Neural cell (in vitro differentiated cells): ENCODE data around the gene PAQR9. TPM values are rescaled to one million over a fixed set of nuclear protein-coding genes. Genes with fewer than 3 reads are reported as not detected.

Experiments
- H2AFZ ChIP-seq: fragments of 200-600, 300-800 bp; sonication (generic), shearing (Covaris generic); 2 replicates; pipeline ENCODE4 v1.6.0; 2014; ENCODE audit warnings: low read depth, mild to moderate bottlenecking, antibody characterized with exemption, low read length, moderate library complexity
- H3F3A ChIP-seq: fragments of 200-600 bp; shearing (Covaris generic); 2 replicates; pipeline ENCODE4 v1.6.1; 2016; ENCODE audit warnings: mild to moderate bottlenecking, moderate library complexity, mixed read lengths, antibody characterized with exemption, low read length; ENCODE audit not compliant: insufficient read depth, poor library complexity, severe bottlenecking
- H3K27ac ChIP-seq: fragments of 200-600, 300-800 bp; sonication (generic), shearing (Covaris generic); 2 replicates; pipeline ENCODE4 v1.5.1; 2014; ENCODE audit warnings: mild to moderate bottlenecking, low read length, moderate library complexity
- H3K27me3 ChIP-seq: fragments of 300-800, 200-600 bp; sonication (generic), shearing (Covaris generic); 2 replicates; pipeline ENCODE4 v1.6.0; 2014; ENCODE audit warnings: mild to moderate bottlenecking, low read depth, low read length, moderate library complexity; ENCODE audit not compliant: insufficient read depth
- H3K36me3 ChIP-seq: fragments of 300-800, 200-600 bp; sonication (generic), shearing (Covaris generic); 2 replicates; pipeline ENCODE4 v1.5.1; 2014; ENCODE audit warnings: mild to moderate bottlenecking, antibody characterized with exemption, low read length, moderate library complexity; ENCODE audit not compliant: insufficient read depth
- H3K4me2 ChIP-seq: fragments of 300-800, 200-600 bp; sonication (generic), shearing (Covaris generic); 2 replicates; pipeline ENCODE4 v1.6.0; 2014; ENCODE audit warnings: mild to moderate bottlenecking, low read length
- H3K4me3 ChIP-seq: fragments of 300-800, 200-600 bp; sonication (generic), shearing (Covaris generic); 2 replicates; pipeline ENCODE4 v1.5.1; 2014; ENCODE audit warnings: mild to moderate bottlenecking, low read length, moderate library complexity
- H3K79me2 ChIP-seq: fragments of 200-600 bp; shearing (Covaris generic); replicated peaks from 2 replicates; pipeline ENCODE4 v1.6.0; 2014; ENCODE audit warnings: mild to moderate bottlenecking, low read length, moderate library complexity; ENCODE audit not compliant: insufficient read depth
- H3K9ac ChIP-seq: fragments of 300-800, 200-600 bp; sonication (generic), shearing (Covaris generic); 2 replicates; pipeline ENCODE4 v1.6.1; 2016; ENCODE audit warnings: mild to moderate bottlenecking, low read length, mixed read lengths
- H3K9me2 ChIP-seq: fragments of 200-600 bp; shearing (Covaris generic); 2 replicates; pipeline ENCODE4 v1.6.1; 2016; ENCODE audit warnings: mild to moderate bottlenecking, low read length, mixed read lengths; ENCODE audit not compliant: insufficient read depth
- H3K9me3 ChIP-seq: fragments of 200-600, 300-800 bp; sonication (generic), shearing (Covaris generic); 2 replicates; pipeline ENCODE4 v1.6.1; 2016; ENCODE audit warnings: mild to moderate bottlenecking, mixed run types, low read length, moderate library complexity, mixed read lengths
- H4K20me1 ChIP-seq: fragments of 200-600 bp; shearing (Covaris generic); 2 replicates; pipeline ENCODE4 v1.6.1; 2016; ENCODE audit warnings: mild to moderate bottlenecking, mixed run types; ENCODE audit not compliant: insufficient read depth
- CTCF ChIP-seq: fragments of 450-650 bp; IDR thresholded peaks from 2 replicates; pipeline ENCODE4 v1.5.1; 2014; ENCODE audit warnings: antibody characterized with exemption, mild to moderate bottlenecking, moderate library complexity; ENCODE audit not compliant: poor library complexity, severe bottlenecking
- EP300 ChIP-seq: fragments of 450-650 bp; conservative IDR thresholded peaks from 2 replicates; pipeline ENCODE4 v1.6.1; 2014; ENCODE audit warnings: antibody characterized with exemption, mild to moderate bottlenecking, moderate library complexity; ENCODE audit not compliant: poor library complexity, severe bottlenecking
- EZH2 ChIP-seq: fragments of 200-600, 300-800 bp; shearing (Covaris generic), sonication (generic); IDR thresholded peaks from 2 replicates; pipeline ENCODE4 v1.6.1; 2014; ENCODE audit warnings: antibody characterized with exemption, low read length, borderline replicate concordance, mild to moderate bottlenecking; ENCODE audit not compliant: insufficient read depth, poor library complexity, severe bottlenecking
- MXI1 ChIP-seq: fragments of 450-650 bp; conservative IDR thresholded peaks from 2 replicates; pipeline ENCODE4 v1.6.1; 2014; ENCODE audit warnings: antibody characterized with exemption, mild to moderate bottlenecking; ENCODE audit not compliant: poor library complexity, severe bottlenecking
- POLR2AphosphoS5 ChIP-seq: IDR thresholded peaks from 2 replicates; pipeline ENCODE4 v1.6.1; 2012
- RAD21 ChIP-seq: fragments of 450-650 bp; conservative IDR thresholded peaks from 2 replicates; pipeline ENCODE4 v1.6.1; 2014; ENCODE audit warnings: antibody characterized with exemption, mild to moderate bottlenecking, moderate library complexity
- REST ChIP-seq: IDR thresholded peaks from 2 replicates; pipeline ENCODE4 v1.6.1; 2012; ENCODE audit warnings: borderline replicate concordance
- SMC3 ChIP-seq: fragments of 450-650 bp; conservative IDR thresholded peaks from 2 replicates; pipeline ENCODE4 v1.6.1; 2014; ENCODE audit warnings: antibody characterized with exemption, mild to moderate bottlenecking, moderate library complexity; ENCODE audit not compliant: poor library complexity
- TAF1 ChIP-seq: IDR thresholded peaks from 2 replicates; pipeline ENCODE4 v1.6.1; 2012; ENCODE audit warnings: low read depth
- polyA plus RNA-seq: library from polyadenylated mRNA; depleted of rRNA; stranded (reverse); fragments of >200 nt; gene quantifications from 2 replicates; pipeline ENCODE4 v1.2.3, GENCODE V29; 2014

Gene PAQR9
- polyA plus RNA-seq, 1 donor from 2014 or later = 0.24 TPM

- Histone ChIP-seq H3K79me2 (peaks cover 60% of the 10 kb centered on the region), H3K9me2 (no peaks in the 10 kb centered on the region), H3K27ac (no peak overlapping the region), H3K27me3 (no peaks in the 10 kb centered on the region), H3K4me3 (peak overlapping the region; percentile 81), H2AFZ (no peak overlapping the region), H4K20me1 (no peaks in the 10 kb centered on the region), H3F3A (no peaks in the 10 kb centered on the region), H3K36me3 (no peaks in the 10 kb centered on the region), H3K9me3 (no peaks in the 10 kb centered on the region), H3K9ac (peak overlapping the region; percentile 88), H3K4me2 (peak overlapping the region; percentile 66)
- TF ChIP-seq CTCF (no peak), EP300 (no peak), POLR2AphosphoS5 (no peak), EZH2 (no peak), SMC3 (no peak), RAD21 (no peak), REST (no peak), MXI1 (no peak), TAF1 (no peak)
Measured at GRCh38 chr3:143002727-143003126, 39.3 kb upstream of the PAQR9 start.

GRCh38 chr3:143002083-143002712, 38.7 kb upstream of the PAQR9 start:
- Histone ChIP-seq H2AFZ (peak overlapping the region; percentile 87), H3K9me3 (no peaks in the 10 kb centered on the region), H3K27ac (peak overlapping the region; percentile 89), H3K36me3 (no peaks in the 10 kb centered on the region), H3K9ac (peak overlapping the region; percentile 88), H3K27me3 (no peaks in the 10 kb centered on the region), H3K4me3 (peak overlapping the region; percentile 81), H3K9me2 (no peaks in the 10 kb centered on the region), H3F3A (no peaks in the 10 kb centered on the region), H4K20me1 (no peaks in the 10 kb centered on the region), H3K79me2 (peaks cover 57% of the 10 kb centered on the region), H3K4me2 (peak overlapping the region; percentile 66)
- TF ChIP-seq CTCF (no peak), SMC3 (no peak), EP300 (no peak), MXI1 (peak; percentile 84)
